Retinal pigment epithelial cell (primary cell): ENCODE results near the gene C9.
A peak's percentile ranks its signal among the peaks of the same experiment; 100 is the strongest.
"Not testable (repeated sequence)": the region's sequence is repeated elsewhere in the genome, so short reads cannot be mapped to it uniquely, and the experiment has no call there.

Experiments
- DNase-seq: peaks from one replicate; pipeline ENCODE4 v3.0.0-alpha.2; 2010; ENCODE audit warnings: low read depth
- H3K4me3 ChIP-seq: 2 replicates; pipeline ENCODE4 v1.5.1; 2011; ENCODE audit warnings: mild to moderate bottlenecking, low read length, control low read depth, moderate library complexity
- CTCF ChIP-seq: conservative IDR thresholded peaks from 2 replicates; pipeline ENCODE4 v1.5.1; 2011; ENCODE audit warnings: low read depth, low read length, control low read depth, inconsistent platforms

The C9 gene

GRCh38 chr5:39301406-39301805 is 62.9 kb downstream of the C9 start:
- DNase-seq: no peak
- H3K4me3 ChIP-seq: no peak overlapping the region
- no peak for TF ChIP-seq CTCF

GRCh38 chr5:39299962-39300361 is 64.3 kb downstream of the C9 start:
- H3K4me3 ChIP-seq: no peak overlapping the region
- no peak for TF ChIP-seq CTCF
- DNase-seq: no peak

GRCh38 chr5:39294736-39295135 is 69.6 kb downstream of the C9 start:
- DNase-seq: no peak
- TF ChIP-seq CTCF: no peak
- H3K4me3 ChIP-seq: no peak overlapping the region

- no peak for DNase-seq
- no peak for TF ChIP-seq CTCF
Observed at GRCh38 chr5:39284552-39284951, 79.7 kb downstream of the C9 start.

GRCh38 chr5:39283231-39283818 is 81.0 kb downstream of the C9 start:
- peak; percentile 43 for DNase-seq

More at GRCh38 chr5:39284552-39284951, 79.7 kb downstream of the C9 start:
- H3K4me3 ChIP-seq: no peak overlapping the region

GRCh38 chr5:39282561-39282960 is 81.7 kb downstream of the C9 start:
- TF ChIP-seq CTCF: no peak
- no peak for DNase-seq

More at GRCh38 chr5:39283231-39283818, 81.0 kb downstream of the C9 start:
- no peak overlapping the region for H3K4me3 ChIP-seq
- TF ChIP-seq CTCF: peak; percentile 75

GRCh38 chr5:39275865-39276264 is 88.4 kb downstream of the C9 start:
- not testable (repeated sequence) for H3K4me3 ChIP-seq, DNase-seq

More at GRCh38 chr5:39282561-39282960, 81.7 kb downstream of the C9 start:
- H3K4me3 ChIP-seq: no peak overlapping the region
